Pancreas (tissue), 10 donors: ENCODE data around the gene TNFRSF11A. TPM values are rescaled to one million over a fixed set of nuclear protein-coding genes. Genes with fewer than 3 reads are reported as not detected.

Experiments
- ATAC-seq, 4 donors: fragments of 200-7000 bp; cut with Tn5 transposase; one replicate each; pipeline versions ENCODE4 v1.8.0 to v1.9.1; 2020; ENCODE audit warnings: mild to moderate bottlenecking in 4 of 4, moderate library complexity in 4 of 4
- DNase-seq, 6 donors: peaks; one replicate each; pipeline ENCODE4 v3.0.0-alpha.2; 2020
- FAIRE-seq: peaks from 2 replicates; lab custom pipeline; 2012; peaks lifted over from hg19 to GRCh38; lab: Jason Lieb, UNC
- H3K27ac ChIP-seq, 4 donors: fragments of 200-600 bp; sonication (generic); 1 replicate in 3 of 4; 2 replicates in 1 of 4; pipeline versions ENCODE4 v1.5.0 to v1.8.0; 2020
- H3K27me3 ChIP-seq, 4 donors: fragments of 200-600 bp; one replicate each; pipeline ENCODE4 v1.8.0; 2021
- H3K36me3 ChIP-seq, 3 donors: fragments of 200-600 bp; sonication (generic) in 1 of 3; one replicate each; pipeline versions ENCODE4 v1.5.0 to v1.8.0; 2020 to 2021
- H3K4me1 ChIP-seq, 3 donors: fragments of 200-600 bp; one replicate each; pipeline ENCODE4 v1.8.0; 2021
- H3K4me3 ChIP-seq, 4 donors: fragments of 200-600 bp; sonication (generic) in 2 of 4; one replicate each; pipeline versions ENCODE4 v1.5.0 to v1.8.0; 2020 to 2021
- H3K9me3 ChIP-seq, 4 donors: fragments of 200-600 bp; one replicate each; pipeline ENCODE4 v1.8.0; 2021
- CTCF ChIP-seq, 4 donors: fragments of 200-600 bp; sonication (generic) in 3 of 4; IDR thresholded peaks; one replicate each; pipeline versions ENCODE4 v1.5.0 to v1.8.0; 2021; ENCODE audit warnings: antibody characterized with exemption in 4 of 4
- WGBS, 2 donors: extraction: QIAGEN DNeasy Blood & Tissue Kit; methylation state at CpG; one replicate each; pipeline ENCODE4 v1.1.7; 2013; 5-methylcytosine and 5-hydroxymethylcytosine counted together
- intact Hi-C, 3 donors: fragments of 100-400 bp; cut with DNase I; formaldehyde crosslinking; loops; one replicate each; pipeline versions ENCODE4 v1.11.1 to v1.14.2; 2022
- polyA plus RNA-seq, 2 donors: library from polyadenylated mRNA; stranded (reverse); fragments of 200-250 nt; gene quantifications; one replicate each; pipeline ENCODE4 v1.2.3, GENCODE V29; 2013
- total RNA-seq, 6 donors: library from RNA; stranded (reverse); fragmentation: NEBNext Ultra II Directional in 4 of 6; extraction: Animal tissue kit (Norgen Biotek cat#: 25700) in 4 of 6; gene quantifications; one replicate each; pipeline versions ENCODE4 v1.2.1 to v1.2.4, GENCODE V29; 2021 to 2023
- donor health status: healthy with polysubstance abuse.
- donor health status: DM: no; HTN: no; CAD: no; lungs with moderate emphysema.
- donor health status: DM: no; HTN: no; CAD: no.
- donor health status: control.
- donor health status: control.
- donor health status: Bipolar disorder and iron deficiency.
- donor health status: DM: yes; HTN: yes; CAD: no.
- donor health status: DM: no; HTN: no; CAD: no.
- donor health status: DM: no; HTN: no; CAD: no.
- donor health status: DM: yes; HTN: yes; CAD: no.

TNFRSF11A gene
- total and polyA plus RNA-seq, 8 donors, result 0.80 to 6.2 (median 2.8) TPM

GRCh38 chr18:62300359-62300963 lies 24.6 kb upstream of the TNFRSF11A start:
- Histone ChIP-seq H3K4me1 (no peaks in the 10 kb centered on the region), H3K9me3 (no peaks in the 10 kb centered on the region), H3K27ac (no peak overlapping the region), H3K4me3 (no peak overlapping the region), H3K36me3 (peaks cover 0 to 12% (median 0%) of the 10 kb centered on the region in 3 donors), H3K27me3 (no peaks in the 10 kb centered on the region)
- intact Hi-C loops, result no loop called here
- 92 to 95% methylated on average over 3 of the region's 3 CpGs for WGBS, 2 donors
- no peak for ATAC-seq
- DNase-seq, result no peak
- no peak for FAIRE-seq
- TF ChIP-seq CTCF (IDR thresholded peaks at IDR 0.05), result no peak

GRCh38 chr18:62301322-62301721 lies 23.8 kb upstream of the TNFRSF11A start:
- no peak for ATAC-seq
- Histone ChIP-seq H3K27me3 (no peaks in the 10 kb centered on the region), H3K27ac (no peak overlapping the region), H3K4me3 (no peak overlapping the region), H3K9me3 (no peaks in the 10 kb centered on the region), H3K4me1 (no peaks in the 10 kb centered on the region), H3K36me3 (peaks cover 0 to 12% (median 0%) of the 10 kb centered on the region in 3 donors)
- no peak for FAIRE-seq
- no peak for TF ChIP-seq CTCF (IDR thresholded peaks at IDR 0.05)
- intact Hi-C loops, result no loop called here
- no peak for DNase-seq
- 97 to 100% methylated on average over 1 of the region's 1 CpG for WGBS, 2 donors

GRCh38 chr18:62312851-62313250 lies 12.3 kb upstream of the TNFRSF11A start:
- WGBS, 2 donors, result 91% methylated on average over 1 of the region's 1 CpG
- TF ChIP-seq CTCF (IDR thresholded peaks at IDR 0.05), result no peak
- no peak for ATAC-seq

GRCh38 chr18:62318228-62319180 lies 6.6 kb upstream of the TNFRSF11A start:
- DNase-seq, result no peak
- Histone ChIP-seq H3K4me1 (no peaks in the 10 kb centered on the region), H3K4me3 (no peak overlapping the region), H3K27me3 (no peaks in the 10 kb centered on the region), H3K9me3 (no peaks in the 10 kb centered on the region), H3K36me3 (no peaks in the 10 kb centered on the region), H3K27ac (no peak overlapping the region)
- TF ChIP-seq CTCF (IDR thresholded peaks at IDR 0.05), result no peak
- WGBS, 2 donors, result 48 to 55% methylated on average over 4 of the region's 4 CpGs
- intact Hi-C loops, result no loop called here
- no peak for FAIRE-seq
- no peak for ATAC-seq

More at GRCh38 chr18:62312851-62313250, 12.3 kb upstream of the TNFRSF11A start:
- FAIRE-seq, result no peak
- no peak overlapping the region for H3K4me3 ChIP-seq
- H3K27me3 ChIP-seq, result no peaks in the 10 kb centered on the region
- intact Hi-C loops, result no loop called here
- H3K27ac ChIP-seq, result no peak overlapping the region
- no peaks in the 10 kb centered on the region for H3K4me1 ChIP-seq
- H3K36me3 ChIP-seq, result peaks cover 0 to 7% (median 0%) of the 10 kb centered on the region in 3 donors
- DNase-seq, result no peak
- H3K9me3 ChIP-seq, result no peaks in the 10 kb centered on the region
